NB4 (cell line): ENCODE measurements around the gene CASZ1.

Source experiments
- DNase-seq: peaks from one replicate; pipeline ENCODE4 v3.0.0; 2010; ENCODE audit warnings: low read depth
- H3K4me3 ChIP-seq: one replicate; pipeline ENCODE4 v1.5.1; 2011; ENCODE audit warnings: mild to moderate bottlenecking, low read depth, low read length, moderate library complexity
- MYC ChIP-seq: IDR thresholded peaks from 2 replicates; pipeline ENCODE4 v1.6.1; 2011; ENCODE audit warnings: low read depth, low read length
- POLR2A ChIP-seq: IDR thresholded peaks from 2 replicates; pipeline ENCODE4 v1.6.1; 2011; ENCODE audit warnings: mild to moderate bottlenecking; ENCODE audit not compliant: insufficient read length; ENCODE audit errors: extremely low read depth
- TF ChIP-seq, protein P1 (sequence below): IDR thresholded peaks from 2 replicates; pipeline ENCODE4 v1.6.1; 2011; ENCODE audit warnings: low read depth, low read length
- TF ChIP-seq, protein P2 (sequence below): IDR thresholded peaks from one replicate; pipeline ENCODE4 v1.5.1; 2012; ENCODE audit warnings: low read depth, low read length

The CASZ1 gene

GRCh38 chr1:10632691-10633090 is 163.8 kb downstream of the CASZ1 start:
- no peak overlapping the region for H3K4me3 ChIP-seq
- no peak for DNase-seq
- TF ChIP-seq, protein P1, sequence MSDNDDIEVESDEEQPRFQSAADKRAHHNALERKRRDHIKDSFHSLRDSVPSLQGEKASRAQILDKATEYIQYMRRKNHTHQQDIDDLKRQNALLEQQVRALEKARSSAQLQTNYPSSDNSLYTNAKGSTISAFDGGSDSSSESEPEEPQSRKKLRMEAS = no peak
- TF ChIP-seq POLR2A = no peak
- no peak for TF ChIP-seq MYC
- TF ChIP-seq, protein P2, sequence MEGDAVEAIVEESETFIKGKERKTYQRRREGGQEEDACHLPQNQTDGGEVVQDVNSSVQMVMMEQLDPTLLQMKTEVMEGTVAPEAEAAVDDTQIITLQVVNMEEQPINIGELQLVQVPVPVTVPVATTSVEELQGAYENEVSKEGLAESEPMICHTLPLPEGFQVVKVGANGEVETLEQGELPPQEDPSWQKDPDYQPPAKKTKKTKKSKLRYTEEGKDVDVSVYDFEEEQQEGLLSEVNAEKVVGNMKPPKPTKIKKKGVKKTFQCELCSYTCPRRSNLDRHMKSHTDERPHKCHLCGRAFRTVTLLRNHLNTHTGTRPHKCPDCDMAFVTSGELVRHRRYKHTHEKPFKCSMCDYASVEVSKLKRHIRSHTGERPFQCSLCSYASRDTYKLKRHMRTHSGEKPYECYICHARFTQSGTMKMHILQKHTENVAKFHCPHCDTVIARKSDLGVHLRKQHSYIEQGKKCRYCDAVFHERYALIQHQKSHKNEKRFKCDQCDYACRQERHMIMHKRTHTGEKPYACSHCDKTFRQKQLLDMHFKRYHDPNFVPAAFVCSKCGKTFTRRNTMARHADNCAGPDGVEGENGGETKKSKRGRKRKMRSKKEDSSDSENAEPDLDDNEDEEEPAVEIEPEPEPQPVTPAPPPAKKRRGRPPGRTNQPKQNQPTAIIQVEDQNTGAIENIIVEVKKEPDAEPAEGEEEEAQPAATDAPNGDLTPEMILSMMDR = no peak

DNA sequence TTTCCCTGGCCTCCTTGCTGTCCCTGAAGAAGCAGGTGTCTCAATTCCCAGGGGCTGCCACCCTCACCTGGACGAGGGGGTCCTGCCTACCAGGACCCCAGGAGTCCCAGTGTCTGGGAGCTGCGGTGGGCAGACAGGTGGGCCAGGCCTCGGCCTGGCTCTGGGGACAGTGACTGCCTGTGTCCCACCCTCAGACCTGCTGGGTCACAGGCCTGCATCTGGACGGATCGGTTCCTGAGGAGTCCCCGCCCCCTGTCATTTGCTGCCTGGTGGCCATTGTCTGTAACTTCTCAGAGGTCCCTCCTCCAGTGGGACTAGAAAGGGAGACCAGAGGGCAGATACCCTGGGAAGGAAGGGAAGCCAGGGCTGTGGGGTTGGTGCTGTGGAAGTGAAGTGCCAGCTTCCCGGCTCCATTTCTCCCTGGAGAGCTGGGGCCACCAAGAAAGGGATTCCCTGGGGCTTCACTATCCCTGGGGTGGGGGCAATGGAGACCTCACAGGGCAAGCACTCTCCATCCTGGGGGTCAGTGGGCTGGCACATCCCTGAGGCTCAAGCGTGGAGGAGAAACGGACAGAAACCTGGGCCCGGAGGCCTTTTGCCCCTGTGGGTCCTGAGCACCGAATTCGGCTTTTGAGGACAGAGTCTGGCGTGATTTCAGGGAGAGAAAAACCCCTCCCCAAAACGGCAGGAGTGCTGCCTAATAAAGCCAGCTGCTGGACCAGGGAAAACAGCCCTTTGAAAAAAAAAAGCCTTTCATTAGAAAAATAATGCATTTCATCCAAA is 164.4 kb downstream of the CASZ1 start:
- no peak overlapping the region for H3K4me3 ChIP-seq
- DNase-seq = no peak
- TF ChIP-seq MYC (no peak), POLR2A (no peak)
- TF ChIP-seq, protein P1 = no peak
- TF ChIP-seq, protein P2 = no peak

- no peak overlapping the region for H3K4me3 ChIP-seq
- no peak for TF ChIP-seq POLR2A
- TF ChIP-seq, protein P1 = no peak
- no peak for TF ChIP-seq MYC
- TF ChIP-seq, protein P2 = no peak
- DNase-seq = no peak
These were observed 165.2 kb downstream of the CASZ1 start for GRCh38 chr1:10631121-10631810.

- no peak overlapping the region for H3K4me3 ChIP-seq
- no peak for DNase-seq
- TF ChIP-seq POLR2A = no peak
- TF ChIP-seq, protein P2 = no peak
- TF ChIP-seq, protein P1 = no peak
- no peak for TF ChIP-seq MYC
These were observed 165.8 kb downstream of the CASZ1 start for GRCh38 chr1:10630661-10631120.

- no peak for DNase-seq
- H3K4me3 ChIP-seq = no peak overlapping the region
- TF ChIP-seq MYC (no peak), POLR2A (no peak)
- TF ChIP-seq, protein P1 = no peak
- TF ChIP-seq, protein P2 = no peak
These were observed 166.5 kb downstream of the CASZ1 start for GRCh38 chr1:10629816-10630571.
